HG03432 (cell line): ENCODE results near the gene PLIN5.

ENCODE experiments used
- ATAC-seq: cut with Tn5 transposase; IDR thresholded peaks from one replicate; pipeline ENCODE4 v1.9.1; 2021; ENCODE audit warnings: mild to moderate bottlenecking, moderate library complexity; ENCODE audit not compliant: unreplicated experiment

PLIN5 gene

GRCh38 chr19:4524808-4525562 lies 10.0 kb downstream of the PLIN5 start:
- ATAC-seq, result no peak

- ATAC-seq, result no peak
Observed at GRCh38 chr19:4523306-4524110, 11.5 kb downstream of the PLIN5 start.

GRCh38 chr19:4522291-4523002 lies 12.6 kb downstream of the PLIN5 start:
- no peak for ATAC-seq

- no peak for ATAC-seq
Observed at GRCh38 chr19:4521888-4522242, 13.2 kb downstream of the PLIN5 start.

- ATAC-seq, result no peak
Observed at GRCh38 chr19:4521170-4521887, 13.7 kb downstream of the PLIN5 start.

GRCh38 chr19:4519521-4520277 lies 15.3 kb downstream of the PLIN5 start:
- no peak for ATAC-seq

GRCh38 chr19:4519172-4519496 lies 15.9 kb downstream of the PLIN5 start:
- ATAC-seq, result no peak

- ATAC-seq, result no peak
Observed at GRCh38 chr19:4518345-4519171, 16.5 kb downstream of the PLIN5 start, which contains the start of gene PLIN4. TSS of gene PLIN4 (minus strand) at chr19:4518486. CDS start at chr19:4518272, 214 bp downstream.

GRCh38 chr19:4517451-4518057 lies 17.5 kb downstream of the PLIN5 start:
- ATAC-seq, result no peak

- no peak for ATAC-seq
Observed at GRCh38 chr19:4516939-4517300, 18.1 kb downstream of the PLIN5 start.

- ATAC-seq, result no peak
Observed at GRCh38 chr19:4516199-4516938, 18.7 kb downstream of the PLIN5 start.

- no peak for ATAC-seq
Observed at GRCh38 chr19:4515732-4516131, 19.3 kb downstream of the PLIN5 start.

- ATAC-seq, result no peak
Observed at GRCh38 chr19:4513248-4513647, 21.8 kb downstream of the PLIN5 start.

- ATAC-seq, result no peak
Observed at GRCh38 chr19:4512070-4512469, 23.0 kb downstream of the PLIN5 start.

GRCh38 chr19:4511300-4512054 lies 23.5 kb downstream of the PLIN5 start:
- ATAC-seq, result no peak

GRCh38 chr19:4510435-4511255 lies 24.4 kb downstream of the PLIN5 start:
- no peak for ATAC-seq

- no peak for ATAC-seq
Observed at GRCh38 chr19:4508698-4509097, 26.3 kb downstream of the PLIN5 start.
